B cell (primary cell): ENCODE data around the gene NPEPL1. TPM values are rescaled to one million over a fixed set of nuclear protein-coding genes. Genes with fewer than 3 reads are reported as not detected.
"Not testable (repeated sequence)": the region's sequence is repeated elsewhere in the genome, so short reads cannot be mapped to it uniquely, and the experiment has no call there.

Experiments
- ATAC-seq: fragments of 200-7000 bp; cut with Tn5 transposase; one replicate; pipeline ENCODE4 v1.10.0; 2021; ENCODE audit warnings: low read depth, mild to moderate bottlenecking, moderate number of reproducible peaks, moderate library complexity
- CTCF ChIA-PET: fragments of 350-600 bp; sonication (Branson Sonifier 250); formaldehyde crosslinking; loops from one replicate; lab custom pipeline; 2021; ENCODE audit warnings: antibody characterized with exemption, inconsistent platforms; lab: Charles Lee
- POLR2A ChIA-PET: fragments of 350-600 bp; sonication (Branson Sonifier 250); formaldehyde crosslinking; loops from one replicate; lab custom pipeline; 2021; ENCODE audit warnings: antibody characterized with exemption; lab: Charles Lee
- DNase-seq: peaks from one replicate; pipeline ENCODE4 v3.0.0; 2013
- H2AFZ ChIP-seq: 2 replicates; pipeline ENCODE4 v1.6.1; 2012; ENCODE audit warnings: mild to moderate bottlenecking, low read depth, low read length; ENCODE audit not compliant: insufficient read depth, poor library complexity, severe bottlenecking
- H3K27ac ChIP-seq, 2 donors: 1 replicate in 1 of 2; 2 replicates in 1 of 2; pipeline ENCODE4 v1.5.1; 2012 to 2013; ENCODE audit warnings: low read length in 2 of 2, mild to moderate bottlenecking in 2 of 2, moderate library complexity in 1 of 2
- H3K27me3 ChIP-seq, 4 experiments: fragments of 200-600 bp in 1 of 4; sonication (generic) in 1 of 4; replicated peaks in 1 of 4; 1 replicate in 2 of 4; 2 replicates in 2 of 4; pipeline versions ENCODE4 v1.6.1 to v1.7.0; 2013 to 2016; ENCODE audit warnings: low read length in 3 of 4, mild to moderate bottlenecking in 2 of 4, mixed read lengths in 1 of 4, moderate library complexity in 1 of 4; ENCODE audit not compliant: insufficient read depth in 4 of 4, control insufficient read depth in 3 of 4; ENCODE audit errors: control extremely low read depth in 1 of 4
- H3K36me3 ChIP-seq, 2 experiments: replicated peaks in 1 of 2; 1 replicate in 1 of 2; 2 replicates in 1 of 2; pipeline versions ENCODE4 v1.6.1 to v1.7.1; 2013; ENCODE audit warnings: low read length in 1 of 2; ENCODE audit not compliant: insufficient read depth in 2 of 2, control insufficient read depth in 1 of 2; ENCODE audit errors: control extremely low read depth in 1 of 2, extremely low read depth in 1 of 2
- H3K4me1 ChIP-seq, 2 donors: fragments of 200-600 bp in 1 of 2; sonication (generic) in 1 of 2; 1 replicate in 1 of 2; 2 replicates in 1 of 2; pipeline versions ENCODE4 v1.5.1 to v1.6.1; 2013 to 2017; ENCODE audit warnings: low read length in 2 of 2; ENCODE audit not compliant: control insufficient read depth in 2 of 2, insufficient read depth in 2 of 2
- H3K4me2 ChIP-seq: replicated peaks from 2 replicates; pipeline ENCODE3; 2012; ENCODE audit warnings: mild to moderate bottlenecking, low read depth, low read length; ENCODE audit not compliant: poor library complexity, severe bottlenecking
- H3K4me3 ChIP-seq, 5 experiments: fragments of 200-600 bp in 1 of 5; sonication (generic) in 1 of 5; 1 replicate in 3 of 5; 2 replicates in 2 of 5; pipeline versions ENCODE4 v1.5.1 to v1.7.0; 2011 to 2016; ENCODE audit warnings: low read length in 4 of 5, mild to moderate bottlenecking in 4 of 5, low read depth in 2 of 5, control low read depth in 1 of 5, moderate library complexity in 1 of 5; ENCODE audit not compliant: insufficient read depth in 1 of 5; ENCODE audit errors: control extremely low read depth in 1 of 5, extremely low read depth in 1 of 5
- H3K79me2 ChIP-seq: fragments of 200-600 bp; sonication (generic); one replicate; pipeline ENCODE4 v1.6.0; 2016; ENCODE audit warnings: low read length; ENCODE audit not compliant: control insufficient read depth, insufficient read depth
- H3K9ac ChIP-seq: fragments of 200-600 bp; sonication (generic); 2 replicates; pipeline ENCODE4 v1.6.1; 2017; ENCODE audit warnings: mild to moderate bottlenecking, low read length, moderate library complexity
- H3K9me3 ChIP-seq, 3 donors: one replicate each; pipeline versions ENCODE4 v1.6.1 to v1.7.1; 2013; ENCODE audit warnings: low read length in 2 of 3; ENCODE audit not compliant: control insufficient read depth in 2 of 3, insufficient read depth in 1 of 3; ENCODE audit errors: control extremely low read depth in 1 of 3
- H4K20me1 ChIP-seq: 2 replicates; pipeline ENCODE4 v1.6.0; 2012; ENCODE audit warnings: mild to moderate bottlenecking, low read length; ENCODE audit not compliant: insufficient read depth, control insufficient read depth, poor library complexity, severe bottlenecking
- H3K27ac Mint-ChIP-seq: one replicate; pipeline ENCODE4 v1.8.0; 2021; ENCODE audit warnings: mixed read lengths
- H3K27me3 Mint-ChIP-seq: one replicate; pipeline ENCODE4 v1.8.0; 2021; ENCODE audit warnings: mixed read lengths
- H3K4me1 Mint-ChIP-seq: one replicate; pipeline ENCODE4 v1.8.0; 2021; ENCODE audit warnings: mixed read lengths
- H3K4me3 Mint-ChIP-seq: one replicate; pipeline ENCODE4 v1.8.0; 2021; ENCODE audit warnings: mixed read lengths
- H3K9me3 Mint-ChIP-seq: one replicate; pipeline ENCODE4 v1.8.0; 2022; ENCODE audit warnings: mixed read lengths; ENCODE audit not compliant: insufficient read depth
- CTCF ChIP-seq: fragments of 200-600 bp; IDR thresholded peaks from one replicate; pipeline ENCODE4 v1.8.0; 2022; ENCODE audit warnings: antibody characterized with exemption, mild to moderate bottlenecking
- EZH2 ChIP-seq: IDR thresholded peaks from 2 replicates; pipeline ENCODE4 v1.6.1; 2012; ENCODE audit warnings: borderline replicate concordance, low read depth, mild to moderate bottlenecking, moderate library complexity, low read length; ENCODE audit not compliant: insufficient read depth, poor library complexity, severe bottlenecking
- whole genome bisulfite sequencing: methylation state at CpG from one replicate; pipeline ENCODE4 v1.1.5; 2013; ENCODE audit warnings: missing lambda C conversion rate; ENCODE audit not compliant: insufficient coverage; 5-methylcytosine and 5-hydroxymethylcytosine counted together
- intact Hi-C: fragments of 100-400 bp; cut with micrococcal nuclease; formaldehyde crosslinking; loops from one replicate; pipeline ENCODE4 v1.10.0; 2022
- polyA plus RNA-seq: library from polyadenylated mRNA; depleted of rRNA; stranded (reverse); fragments of >200 nt; gene quantifications from 2 replicates; pipeline ENCODE4 v1.2.3, GENCODE V29; 2012
- total RNA-seq, 2 donors: library from RNA; stranded (reverse); fragments of 120-200 nt in 1 of 2; gene quantifications; 1 replicate in 1 of 2; 2 replicates in 1 of 2; pipeline versions ENCODE4 v1.2.3 to v1.2.4, GENCODE V29; 2013 to 2022

The NPEPL1 gene
- total and polyA plus RNA-seq, 2 donors (not counting 1 experiment from before 2014, with no cell fraction given): 34.3 to 45.1 TPM

- Mint-ChIP-seq H3K27me3 (peaks cover 5% of the 10 kb centered on the region), H3K4me3 (peak overlapping the region; percentile 7), H3K9me3 (no peaks in the 10 kb centered on the region), H3K27ac (no peak overlapping the region), H3K4me1 (peaks cover 14% of the 10 kb centered on the region)
- CTCF ChIA-PET: interaction anchor here (0.6 to 1.6 kb wide), 4 partner anchors 11 to 994 kb away, joined by 3 to 4 read pairs (median 3); partner anchors contain the start of gene GNAS
- POLR2A ChIA-PET: no interaction called here
- 100% methylated on average over 4 of the region's 12 CpGs for WGBS
- Histone ChIP-seq H3K4me2 (no peak overlapping the region), H3K79me2 (peaks cover 16% of the 10 kb centered on the region), H3K27me3 (peaks cover 0 to 3% (median 0%) of the 10 kb centered on the region in 4 experiments), H3K27ac (no peak overlapping the region), H3K4me1 (peaks cover 8 to 16% of the 10 kb centered on the region in 2 donors), H3K36me3 (no peaks in the 10 kb centered on the region), H2AFZ (no peak overlapping the region), H3K9me3 (no peaks in the 10 kb centered on the region), H3K4me3 (no peak overlapping the region), H4K20me1 (no peaks in the 10 kb centered on the region), H3K9ac (no peak overlapping the region)
- TF ChIP-seq EZH2 (no peak), CTCF (no peak)
- DNase-seq: no peak
- intact Hi-C loops: no loop called here
- ATAC-seq: no peak
Measured at GRCh38 chr20:58647796-58648501, 44.7 kb upstream of the NPEPL1 start.

- H3K27me3 Mint-ChIP-seq, H3K4me2 ChIP-seq, H3K9me3 ChIP-seq, H3K27ac ChIP-seq, H3K9ac ChIP-seq, H3K9me3 Mint-ChIP-seq, H3K36me3 ChIP-seq, H3K27ac Mint-ChIP-seq, POLR2A ChIA-PET, DNase-seq, ATAC-seq, H4K20me1 ChIP-seq, H3K27me3 ChIP-seq, H2AFZ ChIP-seq, intact Hi-C loops, H3K4me3 ChIP-seq: not testable (repeated sequence)
- CTCF ChIA-PET: interaction anchor here (0.6 to 0.9 kb wide), 2 partner anchors 137 to 994 kb away, joined by 3 read pairs; no protein-coding TSS in a partner anchor
- peaks cover 19% of the 10 kb centered on the region for H3K4me1 Mint-ChIP-seq
- WGBS: 96% methylated on average over 6 of the region's 6 CpGs
- H3K4me3 Mint-ChIP-seq: peak overlapping the region; percentile 83
- peaks cover 13 to 20% of the 10 kb centered on the region in 2 donors for H3K4me1 ChIP-seq
- H3K79me2 ChIP-seq: peaks cover 21% of the 10 kb centered on the region
Measured at GRCh38 chr20:58648502-58648825, 44.1 kb upstream of the NPEPL1 start.
